GM19372 (cell line): ENCODE data around the gene DNMT3A.
A peak's percentile ranks its signal among the peaks of the same experiment; 100 is the strongest.

Experiments
- ATAC-seq: cut with Tn5 transposase; IDR thresholded peaks from one replicate; pipeline ENCODE4 v1.9.1; 2021; ENCODE audit warnings: mild to moderate bottlenecking, low read depth, moderate library complexity; ENCODE audit not compliant: unreplicated experiment

DNMT3A gene

DNA sequence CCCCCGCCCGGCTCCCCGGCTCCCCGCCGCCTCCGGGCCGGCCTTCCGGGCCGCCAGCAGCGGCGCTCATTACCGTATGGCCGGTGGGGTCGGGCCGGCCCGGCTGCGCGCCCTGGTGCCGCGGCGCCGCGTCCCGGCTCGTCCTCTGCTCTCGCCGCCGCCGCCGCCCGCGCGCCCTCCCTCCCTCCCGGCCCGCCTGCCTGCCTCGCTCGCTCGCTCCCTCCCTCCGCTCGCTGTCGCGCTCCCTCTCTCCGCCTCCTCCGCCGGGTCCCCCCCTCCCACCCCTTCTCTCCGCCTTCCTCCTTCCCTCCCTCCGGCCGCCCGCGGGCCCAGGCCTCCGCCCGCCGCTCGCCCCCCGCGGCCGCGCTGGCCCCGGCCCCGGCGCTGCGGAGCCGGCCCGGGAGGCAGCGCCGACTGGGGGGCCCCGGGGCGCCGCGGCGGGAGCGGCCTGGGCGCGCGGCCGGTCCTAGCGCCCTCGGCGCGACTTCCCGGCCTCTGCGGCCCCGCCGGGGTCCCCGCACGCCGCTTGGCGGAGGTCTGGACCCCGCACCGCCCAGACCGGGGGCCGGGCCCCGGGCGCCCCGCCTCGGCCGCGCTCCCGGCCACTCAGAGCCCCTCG is at the start of gene DNMT3A:
Gene DNMT3A (minus strand): TSS at position 173 of the 619 bp plus-strand sequence. CDS start 27,941 bp downstream, outside the sequence.
- ATAC-seq, result peak; percentile 36

DNA sequence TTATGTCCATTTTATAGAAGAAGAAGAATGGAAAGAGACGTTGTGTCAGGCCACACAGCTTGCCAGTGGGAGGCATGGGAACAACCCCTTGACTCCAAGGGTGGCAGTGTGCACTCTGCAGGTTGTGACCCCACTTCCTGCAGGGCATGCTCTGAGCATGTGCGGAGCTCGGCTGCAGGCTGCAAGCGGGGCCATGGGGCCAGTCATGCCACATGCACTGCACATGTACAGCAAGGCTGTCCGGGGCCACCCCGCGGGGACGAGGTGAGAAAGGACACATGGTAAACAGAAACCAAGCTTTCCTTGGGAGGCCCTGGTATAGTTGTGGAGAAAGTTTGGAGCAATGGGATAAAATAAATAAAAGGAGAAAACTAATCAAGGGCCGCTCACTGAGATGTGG is 47.4 kb upstream of the DNMT3A start:
- ATAC-seq, result no peak

GRCh38 chr2:25388491-25388890 is 46.8 kb upstream of the DNMT3A start:
- no peak for ATAC-seq

GRCh38 chr2:25387876-25388449 is 46.2 kb upstream of the DNMT3A start:
- ATAC-seq, result no peak

DNA sequence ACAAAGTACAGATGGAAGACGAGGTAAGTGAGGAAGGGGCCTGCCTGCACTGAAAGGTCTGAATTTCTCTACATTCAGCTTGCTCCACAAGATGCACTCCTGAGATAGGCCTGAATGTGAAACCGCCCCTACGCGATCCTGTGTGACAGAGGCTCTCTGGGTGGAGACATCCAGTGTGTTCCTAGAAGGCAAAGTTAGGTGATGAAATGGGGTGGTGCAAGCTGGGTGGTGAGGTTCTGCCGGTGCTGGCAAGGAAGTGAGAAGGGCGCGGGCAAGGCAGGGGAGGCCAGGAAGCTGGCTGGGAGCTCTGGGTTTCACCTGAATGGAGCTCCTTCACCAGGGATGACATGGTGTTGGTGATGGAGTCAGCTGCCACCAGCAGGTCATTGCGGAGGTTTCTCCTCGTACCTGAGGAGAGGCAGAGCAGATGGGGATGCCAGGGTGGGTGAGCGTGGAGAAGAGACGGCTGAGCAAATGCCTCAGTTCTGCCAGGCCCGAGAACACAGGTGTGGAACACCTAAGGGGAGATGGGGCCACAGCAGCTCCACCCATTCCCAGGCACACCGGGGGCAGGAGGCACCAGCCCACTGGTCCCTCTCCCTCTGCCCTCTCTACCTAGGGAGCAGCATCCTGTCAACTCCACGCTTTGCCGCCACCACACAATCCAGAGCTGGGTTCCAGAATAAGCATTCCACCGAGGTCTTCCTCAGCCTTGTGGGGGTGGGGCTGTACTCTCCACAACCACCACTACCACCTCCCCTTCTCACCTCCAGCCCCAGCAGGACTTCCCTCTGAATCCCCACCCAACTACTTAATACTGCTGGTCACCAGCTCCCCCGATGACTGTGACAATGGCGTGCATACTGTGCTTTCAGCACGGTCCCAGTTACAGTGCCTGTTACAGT is 45.5 kb upstream of the DNMT3A start:
- no peak for ATAC-seq

- ATAC-seq, result no peak
Measured at GRCh38 chr2:25385910-25386309, 44.2 kb upstream of the DNMT3A start.

- ATAC-seq, result no peak
Measured at GRCh38 chr2:25383806-25384205, 42.1 kb upstream of the DNMT3A start.

- no peak for ATAC-seq
Measured at GRCh38 chr2:25381502-25381901, 39.8 kb upstream of the DNMT3A start.

DNA sequence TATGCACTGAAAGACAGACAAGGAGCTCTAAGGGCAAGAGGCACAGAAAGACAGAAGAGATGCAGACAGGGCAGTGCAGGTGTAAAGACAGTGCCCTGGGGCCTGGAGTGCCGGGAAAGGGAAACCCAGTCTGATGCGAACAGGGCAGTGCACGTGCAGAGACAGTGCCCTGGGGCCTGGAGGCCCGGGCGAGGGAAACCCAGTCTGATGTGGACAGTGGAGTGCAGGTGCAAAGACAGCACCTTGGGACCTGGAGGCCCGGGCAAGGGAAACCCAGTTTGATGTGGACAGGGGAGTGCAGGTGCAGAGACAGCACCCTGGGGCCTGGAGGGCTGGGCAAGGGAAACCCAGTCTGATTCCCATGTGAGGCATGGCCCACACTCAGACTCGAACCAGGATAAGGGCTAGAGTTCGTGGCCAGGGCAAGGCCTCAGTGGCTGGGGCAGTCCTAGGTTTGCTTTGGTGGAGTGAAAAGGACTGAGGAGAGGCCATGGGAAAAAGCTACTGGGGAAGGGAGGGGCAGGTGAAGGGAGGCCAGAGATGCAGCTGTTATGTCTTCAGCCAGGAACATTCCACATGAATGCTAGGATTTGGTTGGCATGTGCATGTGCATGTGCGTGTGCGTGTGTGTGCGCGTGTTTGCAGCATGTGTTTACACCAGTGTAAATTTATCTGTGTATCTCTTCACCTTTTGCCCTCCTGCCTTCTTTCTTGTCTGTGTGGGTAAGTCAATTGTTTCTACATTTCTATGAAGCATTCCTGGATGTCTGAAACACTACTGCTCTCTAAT is 39.1 kb upstream of the DNMT3A start:
- no peak for ATAC-seq

DNA sequence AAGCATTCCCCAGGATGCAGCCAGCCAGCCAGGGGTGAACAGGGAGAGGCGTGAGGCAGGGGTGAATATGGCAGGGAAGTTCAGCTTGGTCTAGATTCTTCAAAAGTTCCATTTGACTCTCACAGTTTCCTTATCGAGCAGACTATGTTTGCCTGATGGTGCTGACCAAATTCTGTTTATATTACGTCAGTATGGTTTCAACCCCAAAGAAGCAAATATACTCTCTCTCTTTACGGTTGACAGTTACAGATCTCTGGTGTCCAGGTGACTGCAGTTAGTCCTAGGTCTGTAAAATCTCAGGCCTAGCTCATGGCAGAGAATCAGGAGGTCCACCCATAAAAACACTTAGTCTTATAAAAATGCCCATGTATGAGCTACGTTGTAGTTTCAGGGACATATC is 38.3 kb upstream of the DNMT3A start:
- no peak for ATAC-seq

GRCh38 chr2:25379535-25379934 is 37.8 kb upstream of the DNMT3A start:
- no peak for ATAC-seq

GRCh38 chr2:25378731-25379490 is 37.2 kb upstream of the DNMT3A start:
- ATAC-seq, result no peak

GRCh38 chr2:25377822-25378421 is 36.2 kb upstream of the DNMT3A start:
- ATAC-seq, result no peak

- peak; percentile 97 for ATAC-seq
Measured at GRCh38 chr2:25376750-25377621, 35.3 kb upstream of the DNMT3A start.

GRCh38 chr2:25375989-25376545 is 34.3 kb upstream of the DNMT3A start:
- no peak for ATAC-seq

- ATAC-seq, result no peak
Measured at GRCh38 chr2:25375371-25375988, 33.8 kb upstream of the DNMT3A start.

DNA sequence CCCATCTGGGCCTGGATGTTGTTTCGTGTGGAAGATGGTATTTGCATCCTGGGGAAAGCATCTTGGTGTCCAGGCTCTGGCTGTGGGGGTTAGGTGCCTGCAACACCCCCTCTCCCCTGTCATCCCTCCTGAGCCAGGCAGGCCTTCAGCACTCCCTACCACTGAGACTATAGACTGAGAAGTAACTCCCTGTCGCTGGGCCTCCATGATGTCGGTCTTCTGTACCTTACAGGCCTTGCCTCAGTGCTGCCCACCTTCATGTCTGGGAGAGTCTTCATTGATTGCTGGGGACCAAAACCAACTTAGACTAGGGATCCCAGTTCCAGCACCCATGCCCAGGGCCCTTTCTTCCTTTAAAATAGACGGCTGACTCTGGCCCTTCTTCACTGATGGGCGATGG is 33.1 kb upstream of the DNMT3A start:
- ATAC-seq, result no peak

- ATAC-seq, result no peak
Measured at GRCh38 chr2:25374411-25374810, 32.7 kb upstream of the DNMT3A start.
